NB4 (cell line): Measurements from ENCODE around the gene KCNH6.

Experiments used
- DNase-seq: peaks from one replicate; pipeline ENCODE4 v3.0.0; 2010; ENCODE audit warnings: low read depth
- H3K4me3 ChIP-seq: one replicate; pipeline ENCODE4 v1.5.1; 2011; ENCODE audit warnings: mild to moderate bottlenecking, low read depth, low read length, moderate library complexity
- MYC ChIP-seq: IDR thresholded peaks from 2 replicates; pipeline ENCODE4 v1.6.1; 2011; ENCODE audit warnings: low read depth, low read length
- POLR2A ChIP-seq: IDR thresholded peaks from 2 replicates; pipeline ENCODE4 v1.6.1; 2011; ENCODE audit warnings: mild to moderate bottlenecking; ENCODE audit not compliant: insufficient read length; ENCODE audit errors: extremely low read depth
- TF ChIP-seq, protein P1 (sequence below): IDR thresholded peaks from one replicate; pipeline ENCODE4 v1.5.1; 2012; ENCODE audit warnings: low read depth, low read length
- TF ChIP-seq, protein P2 (sequence below): IDR thresholded peaks from 2 replicates; pipeline ENCODE4 v1.6.1; 2011; ENCODE audit warnings: low read depth, low read length

Gene KCNH6

DNA sequence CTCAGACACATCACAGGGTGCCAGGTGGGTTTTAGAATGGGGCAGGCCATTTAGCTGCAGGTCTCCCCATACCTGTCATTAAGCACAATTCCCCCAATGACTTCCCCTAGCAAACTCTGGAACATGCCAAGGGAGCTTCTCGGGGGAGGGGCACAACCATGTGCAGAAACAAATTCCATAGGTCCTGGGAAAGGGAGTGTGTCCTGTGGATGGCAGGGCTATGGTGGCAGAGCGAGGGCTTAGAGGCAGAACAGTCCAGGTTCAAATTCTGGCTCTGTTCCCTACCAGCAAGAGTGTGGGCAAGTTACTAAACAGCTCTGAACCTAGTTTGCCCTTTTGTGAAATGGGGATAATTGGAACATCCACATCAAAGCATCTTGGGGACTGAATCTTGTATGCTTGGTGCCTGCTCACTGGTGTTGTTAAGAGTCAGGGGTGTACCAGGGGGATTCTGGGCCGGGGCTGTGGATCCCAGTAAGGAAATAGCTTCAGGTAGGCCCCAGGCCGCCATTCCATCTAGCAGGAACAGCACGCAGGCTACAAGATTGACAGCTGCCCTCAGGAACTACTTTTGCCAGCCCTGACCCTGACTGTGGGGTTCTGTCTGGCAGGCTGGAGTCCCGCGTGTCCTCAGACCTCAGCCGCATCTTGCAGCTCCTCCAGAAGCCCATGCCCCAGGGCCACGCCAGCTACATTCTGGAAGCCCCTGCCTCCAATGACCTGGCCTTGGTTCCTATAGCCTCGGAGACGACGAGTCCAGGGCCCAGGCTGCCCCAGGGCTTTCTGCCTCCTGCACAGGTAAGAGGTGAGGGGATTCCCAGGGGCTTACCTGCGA is 21.5 kb downstream of the KCNH6 start:
- TF ChIP-seq POLR2A (no peak), MYC (no peak)
- TF ChIP-seq, protein P1, sequence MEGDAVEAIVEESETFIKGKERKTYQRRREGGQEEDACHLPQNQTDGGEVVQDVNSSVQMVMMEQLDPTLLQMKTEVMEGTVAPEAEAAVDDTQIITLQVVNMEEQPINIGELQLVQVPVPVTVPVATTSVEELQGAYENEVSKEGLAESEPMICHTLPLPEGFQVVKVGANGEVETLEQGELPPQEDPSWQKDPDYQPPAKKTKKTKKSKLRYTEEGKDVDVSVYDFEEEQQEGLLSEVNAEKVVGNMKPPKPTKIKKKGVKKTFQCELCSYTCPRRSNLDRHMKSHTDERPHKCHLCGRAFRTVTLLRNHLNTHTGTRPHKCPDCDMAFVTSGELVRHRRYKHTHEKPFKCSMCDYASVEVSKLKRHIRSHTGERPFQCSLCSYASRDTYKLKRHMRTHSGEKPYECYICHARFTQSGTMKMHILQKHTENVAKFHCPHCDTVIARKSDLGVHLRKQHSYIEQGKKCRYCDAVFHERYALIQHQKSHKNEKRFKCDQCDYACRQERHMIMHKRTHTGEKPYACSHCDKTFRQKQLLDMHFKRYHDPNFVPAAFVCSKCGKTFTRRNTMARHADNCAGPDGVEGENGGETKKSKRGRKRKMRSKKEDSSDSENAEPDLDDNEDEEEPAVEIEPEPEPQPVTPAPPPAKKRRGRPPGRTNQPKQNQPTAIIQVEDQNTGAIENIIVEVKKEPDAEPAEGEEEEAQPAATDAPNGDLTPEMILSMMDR, result no peak
- TF ChIP-seq, protein P2, sequence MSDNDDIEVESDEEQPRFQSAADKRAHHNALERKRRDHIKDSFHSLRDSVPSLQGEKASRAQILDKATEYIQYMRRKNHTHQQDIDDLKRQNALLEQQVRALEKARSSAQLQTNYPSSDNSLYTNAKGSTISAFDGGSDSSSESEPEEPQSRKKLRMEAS, result no peak
- no peak overlapping the region for H3K4me3 ChIP-seq
- DNase-seq, result no peak

DNA sequence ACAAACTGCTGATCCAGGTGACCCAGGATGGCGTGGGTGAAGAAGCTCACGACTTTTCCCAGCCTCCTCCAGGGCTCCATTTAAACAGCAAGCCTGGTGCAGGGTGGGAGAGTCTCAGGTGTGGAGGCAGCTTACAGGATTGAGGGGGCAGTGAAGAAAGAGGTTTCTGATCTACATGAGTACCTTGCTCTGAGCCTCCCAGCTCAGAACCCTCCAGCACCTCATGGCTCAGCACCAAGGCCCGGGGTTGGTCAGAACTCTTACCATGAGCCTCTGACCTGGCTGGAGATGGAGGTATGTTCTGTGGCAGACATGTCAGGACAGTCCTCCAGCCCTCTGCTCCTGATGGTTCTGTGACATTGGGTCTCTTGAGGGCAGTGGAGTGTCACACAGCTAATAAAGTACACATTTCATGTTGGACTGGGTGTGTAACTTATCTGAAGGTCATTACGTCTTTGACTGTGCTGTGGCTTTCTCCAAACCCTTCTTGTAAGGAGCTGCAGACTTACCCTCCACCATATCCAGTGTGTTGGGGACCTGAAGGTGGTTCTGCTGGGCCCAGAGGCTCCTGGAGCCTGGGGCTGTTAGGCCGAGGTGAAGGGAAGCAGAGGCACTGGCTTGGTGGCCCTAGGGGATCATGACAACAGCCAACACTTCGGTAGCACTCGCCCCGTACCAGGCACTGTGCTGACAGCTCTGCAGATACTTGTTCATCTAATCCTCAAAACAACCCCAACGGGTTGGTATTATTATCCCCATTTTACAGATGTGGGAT is 23.3 kb downstream of the KCNH6 start:
- TF ChIP-seq, protein P1, result no peak
- TF ChIP-seq MYC, result no peak
- no peak for TF ChIP-seq POLR2A
- no peak for DNase-seq
- H3K4me3 ChIP-seq, result no peak overlapping the region

DNA sequence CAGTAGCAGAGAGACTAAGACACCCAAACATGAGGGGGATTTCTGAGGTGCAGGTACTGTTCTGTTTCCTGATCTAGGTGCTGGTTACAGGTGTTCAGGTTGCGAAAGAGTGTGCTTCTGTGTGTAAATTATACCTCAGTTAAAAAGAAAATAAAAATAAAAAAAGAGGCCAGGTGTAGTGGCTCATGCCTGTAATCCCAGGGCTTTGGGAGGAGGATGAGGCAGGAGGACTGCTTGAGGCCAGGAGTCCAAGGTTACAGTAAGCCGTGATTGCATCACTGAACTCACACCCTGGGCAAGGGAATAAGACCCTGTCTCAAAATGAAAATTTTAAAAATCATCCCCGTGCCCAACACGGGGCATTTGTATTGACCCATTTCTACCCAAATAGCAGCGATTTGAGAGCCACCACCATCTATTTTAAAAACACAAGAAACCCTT is 23.9 kb downstream of the KCNH6 start:
- no peak for DNase-seq
- no peak overlapping the region for H3K4me3 ChIP-seq
- TF ChIP-seq POLR2A (no peak), MYC (no peak)
- TF ChIP-seq, protein P2, result no peak
- TF ChIP-seq, protein P1, result no peak

DNA sequence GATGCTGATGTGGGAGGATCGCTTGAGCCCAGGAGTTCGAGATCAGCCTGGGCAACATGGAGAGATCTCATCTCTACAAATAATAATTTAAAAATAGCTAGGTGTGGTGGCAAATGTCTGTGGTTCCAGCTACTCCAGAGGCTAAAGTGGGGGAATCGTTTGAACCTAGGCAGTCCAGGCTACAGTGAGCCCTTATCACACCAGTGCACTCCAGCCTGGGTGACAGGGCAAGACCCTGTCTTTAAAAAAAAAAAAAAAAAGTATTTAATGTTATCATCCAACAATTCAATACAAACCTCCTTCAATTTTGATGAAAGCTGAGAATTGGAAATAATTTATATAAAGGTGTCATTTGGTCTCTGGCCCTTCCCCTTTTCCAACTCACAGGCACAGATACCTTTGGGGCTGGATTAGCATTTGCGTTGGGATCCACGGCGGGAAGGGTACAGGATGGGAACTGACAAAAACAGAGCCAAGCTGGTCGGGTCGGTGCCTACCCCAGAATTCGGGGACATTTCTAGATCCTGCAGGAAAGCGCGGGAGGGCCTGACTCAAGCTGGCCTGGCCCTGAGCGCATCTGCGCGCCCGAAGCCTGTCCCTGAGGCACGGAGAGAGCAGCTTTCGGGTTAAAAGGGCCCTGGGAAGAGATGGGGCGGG is 26.3 kb downstream of the KCNH6 start:
- TF ChIP-seq MYC (no peak), POLR2A (no peak)
- TF ChIP-seq, protein P2, result no peak
- TF ChIP-seq, protein P1, result no peak
- no peak for DNase-seq
- H3K4me3 ChIP-seq, result peak overlapping the region; percentile 81

DNA sequence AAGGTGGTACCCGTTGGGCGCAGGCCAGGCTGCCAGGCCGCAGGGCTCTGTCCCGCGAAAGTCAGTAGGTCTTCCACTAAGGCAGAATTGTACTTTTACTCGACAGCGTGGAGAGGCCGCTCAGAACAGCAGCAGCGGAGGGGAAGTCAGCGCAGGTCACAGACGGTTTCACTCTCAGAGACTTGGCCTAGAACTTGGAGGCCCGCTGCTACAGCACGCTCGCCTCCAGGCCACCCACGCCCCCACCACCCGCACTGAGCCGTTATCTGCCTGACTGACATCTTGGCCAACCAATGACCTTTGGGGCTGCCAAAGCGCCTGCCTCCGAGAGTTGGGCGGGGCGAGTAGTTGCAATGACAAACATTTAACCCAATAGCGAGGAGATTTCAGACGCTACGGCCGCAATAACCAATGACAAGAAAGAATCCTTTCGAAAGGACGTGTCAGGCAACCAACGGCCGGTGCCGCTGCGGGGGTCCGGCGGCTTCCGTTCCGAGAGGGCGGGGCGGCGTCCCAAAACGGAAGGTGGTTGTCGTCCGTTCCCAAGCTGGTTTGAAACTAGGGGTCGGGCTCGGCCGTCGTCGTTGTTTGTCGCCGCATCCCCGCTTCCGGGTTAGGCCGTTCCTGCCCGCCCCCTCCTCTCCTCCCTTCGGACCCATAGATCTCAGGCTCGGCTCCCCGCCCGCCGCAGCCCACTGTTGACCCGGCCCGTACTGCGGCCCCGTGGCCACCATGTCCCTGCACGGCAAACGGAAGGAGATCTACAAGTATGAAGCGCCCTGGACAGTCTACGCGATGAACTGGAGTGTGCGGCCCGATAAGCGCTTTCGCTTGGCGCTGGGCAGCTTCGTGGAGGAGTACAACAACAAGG is 27.0 kb downstream of the KCNH6 start, which contains the start of gene DCAF7:
DCAF7 (plus strand) TSS at position 532 of the 871 bp plus-strand sequence; CDS start at position 733, 201 bp downstream.
- peak; percentile 100 for DNase-seq
- peak; percentile 88 for TF ChIP-seq POLR2A
- TF ChIP-seq, protein P1, result no peak
- peak; percentile 81 for TF ChIP-seq MYC
- TF ChIP-seq, protein P2, result peak; percentile 85

More for the DNA sequence above, 27.0 kb downstream of the KCNH6 start, which contains the start of gene DCAF7:
- H3K4me3 ChIP-seq, result peak within 1 kb of the TSS; percentile 99
